ENCODE data around the gene RBM15B. TPM values are rescaled to one million over a fixed set of nuclear protein-coding genes. Genes with fewer than 3 reads are reported as not detected.

The RBM15B gene
- total and polyA plus RNA-seq, 2 experiments from 2014 or later, result 16.3 to 57.9 TPM

- DNase-seq (ENCODE audit: low spot score) (no peak), ATAC-seq (no peak)
- no peak overlapping the region for H3K4me2 ChIP-seq
- H3K36me3 Mint-ChIP-seq (ENCODE audit: low read depth), result peaks cover 38% of the 10 kb centered on the region
- no peaks in the 10 kb centered on the region for H3K4me1 ChIP-seq (ENCODE audit: insufficient read depth)
- TF ChIP-seq ZNF462 (CRISPR knock-in tag; IDR thresholded peaks at IDR 0.05), result no peak
- no peak for TF ChIP-seq JUNB (IDR thresholded peaks at IDR 0.05; ENCODE audit: unreplicated experiment)
- no peak for TF ChIP-seq REST (IDR thresholded peaks at IDR 0.05; ENCODE audit: unreplicated experiment)
- no peak for TF ChIP-seq STAT1 (IDR thresholded peaks at IDR 0.05; ENCODE audit: unreplicated experiment)
- no peak for TF ChIP-seq ZNF114 (CRISPR knock-in tag; IDR thresholded peaks at IDR 0.05)
- TF ChIP-seq EZH2phosphoT487 (IDR thresholded peaks at IDR 0.05; ENCODE audit: unreplicated experiment), result no peak
- H3K27ac ChIP-seq (ENCODE audit: low read depth), result no peak overlapping the region
- H3K4me1 Mint-ChIP-seq, result no peaks in the 10 kb centered on the region
- H3K79me2 ChIP-seq (replicated peaks; ENCODE audit: insufficient read depth), result peaks cover 8% of the 10 kb centered on the region; the same call in 1 of the 2 replicates
- H3K4me3 ChIP-seq, result no peak overlapping the region
- peaks cover 18% of the 10 kb centered on the region for H3K36me3 ChIP-seq (ENCODE audit: insufficient read depth)
- no peaks in the 10 kb centered on the region for H3F3A ChIP-seq (replicated peaks; ENCODE audit: low read depth)
- peaks cover 1% of the 10 kb centered on the region for H3K27me3 Mint-ChIP-seq (ENCODE audit: insufficient read depth, low read depth, poor library complexity)
- no peaks in the 10 kb centered on the region for H3K9me2 ChIP-seq (ENCODE audit: insufficient read depth)
- no peaks in the 10 kb centered on the region for H3K27me3 ChIP-seq (ENCODE audit: insufficient read depth)
- H4K20me1 ChIP-seq (replicated peaks; ENCODE audit: insufficient read depth), result peaks cover 7% of the 10 kb centered on the region
- no peaks in the 10 kb centered on the region for H3K9me3 Mint-ChIP-seq
- H2AFZ ChIP-seq, result no peak overlapping the region
- H3K27ac Mint-ChIP-seq, result peak overlapping the region; percentile 44; the same call in 1 of the 2 replicates
- no peak overlapping the region for H3K4me3 Mint-ChIP-seq
Measured at GRCh38 chr3:51436998-51437639, 46.0 kb downstream of the RBM15B start.
